T-helper 1 cell treated with Interleukin-12 subunit alpha and Interleukin-12 subunit beta and Interleukin-4 antibody, amounts not matched to agents 30 ng/mL and 1 ng/mL, for 36 hours (primary cell): ENCODE measurements around the gene KRTAP12-4. TPM values are rescaled to one million over a fixed set of nuclear protein-coding genes. Genes with fewer than 3 reads are reported as not detected.
"Not testable (repeated sequence)": the region's sequence is repeated elsewhere in the genome, so short reads cannot be mapped to it uniquely, and the experiment has no call there.

Source experiments
- intact Hi-C: fragments of 100-400 bp; cut with micrococcal nuclease; formaldehyde crosslinking; loops from one replicate; pipeline ENCODE4 v1.15.1; 2024
- total RNA-seq: library from RNA; stranded (reverse); gene quantifications from 2 replicates; pipeline ENCODE4 v1.2.3, GENCODE V29; 2022

KRTAP12-4 gene
- not detected in 2 replicates for total RNA-seq

DNA sequence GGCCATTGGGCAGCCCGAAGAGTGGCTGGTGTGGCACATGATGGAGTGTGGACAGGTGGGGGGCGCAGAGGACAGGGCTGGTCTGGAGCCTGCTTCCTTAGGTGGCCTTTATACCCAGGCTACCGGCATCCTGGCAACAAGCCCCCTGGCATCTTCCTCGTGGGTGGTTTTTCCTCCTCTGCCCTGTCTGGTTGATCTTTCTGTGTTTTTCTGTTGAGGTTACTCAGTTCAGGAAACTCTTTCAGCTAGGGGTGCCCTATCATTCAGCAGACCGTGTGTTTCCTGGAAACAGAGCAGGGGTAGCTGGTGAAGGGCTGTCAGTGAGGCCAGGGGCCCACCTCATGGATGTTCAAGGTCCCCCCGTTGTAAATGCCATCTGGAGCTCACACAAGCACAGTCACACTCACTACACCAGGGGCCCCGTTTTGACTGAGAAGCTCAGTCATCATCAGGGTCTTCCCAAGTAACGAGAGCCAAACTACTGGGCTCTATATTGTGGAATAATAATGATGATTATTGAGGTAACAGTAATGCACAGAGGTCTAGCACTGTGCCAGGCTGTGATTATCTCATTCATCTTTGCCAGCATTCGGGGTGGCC lies at the start of gene KRTAP12-4:
KRTAP12-4 (minus strand) TSS at position 84 of the 600 bp plus-strand sequence; CDS start at position 39, 45 bp downstream.
- intact Hi-C loops: loop anchor here (5.0 to 10.0 kb wide), 2 partner anchors 87 to 150 kb away; partner anchors contain the start of gene UBE2G2

DNA sequence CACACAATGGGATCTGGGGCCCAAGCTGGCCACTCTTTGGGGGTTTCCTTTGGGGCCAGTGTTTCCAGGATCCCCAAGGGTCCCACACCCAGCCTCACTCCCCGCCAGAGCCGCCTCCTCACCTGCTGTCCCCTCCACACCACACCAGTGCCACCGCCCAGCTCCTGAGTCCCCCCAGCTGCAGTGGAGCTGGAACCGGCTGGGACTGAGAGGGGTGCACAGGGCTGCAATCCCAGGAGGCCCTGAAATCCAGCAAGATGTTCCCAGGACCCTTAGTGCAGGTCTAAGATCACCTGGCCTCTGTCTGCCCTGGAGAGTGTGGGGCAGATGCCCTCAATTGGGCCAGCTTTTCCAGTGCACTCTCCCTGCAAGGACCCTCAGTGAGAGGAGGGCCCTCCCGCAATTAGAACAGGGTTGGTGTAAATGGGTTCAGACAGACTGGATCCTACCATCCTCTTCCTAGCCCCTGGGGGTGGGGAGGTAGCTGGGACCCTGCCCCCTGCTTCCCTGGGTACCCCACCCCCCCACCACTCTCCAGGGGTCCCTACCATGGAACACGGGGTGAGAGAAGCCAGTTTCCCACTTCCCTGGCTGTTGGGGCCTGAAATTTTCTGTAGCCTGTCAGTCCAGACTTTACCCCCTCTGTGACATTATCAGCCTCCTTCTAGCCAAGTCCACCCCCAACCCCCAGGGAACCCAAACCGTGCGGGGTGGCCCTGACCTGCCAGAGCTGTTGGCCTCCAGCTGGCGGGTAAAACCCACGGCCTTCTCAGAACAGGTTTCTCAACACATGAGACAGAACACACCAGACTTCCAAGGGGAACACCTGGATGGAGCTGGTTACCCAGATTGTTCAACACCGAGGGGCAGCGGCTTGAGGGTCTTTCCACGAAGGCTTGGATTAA lies 49.5 kb upstream of the KRTAP12-4 start:
- intact Hi-C loops: no loop called here

DNA sequence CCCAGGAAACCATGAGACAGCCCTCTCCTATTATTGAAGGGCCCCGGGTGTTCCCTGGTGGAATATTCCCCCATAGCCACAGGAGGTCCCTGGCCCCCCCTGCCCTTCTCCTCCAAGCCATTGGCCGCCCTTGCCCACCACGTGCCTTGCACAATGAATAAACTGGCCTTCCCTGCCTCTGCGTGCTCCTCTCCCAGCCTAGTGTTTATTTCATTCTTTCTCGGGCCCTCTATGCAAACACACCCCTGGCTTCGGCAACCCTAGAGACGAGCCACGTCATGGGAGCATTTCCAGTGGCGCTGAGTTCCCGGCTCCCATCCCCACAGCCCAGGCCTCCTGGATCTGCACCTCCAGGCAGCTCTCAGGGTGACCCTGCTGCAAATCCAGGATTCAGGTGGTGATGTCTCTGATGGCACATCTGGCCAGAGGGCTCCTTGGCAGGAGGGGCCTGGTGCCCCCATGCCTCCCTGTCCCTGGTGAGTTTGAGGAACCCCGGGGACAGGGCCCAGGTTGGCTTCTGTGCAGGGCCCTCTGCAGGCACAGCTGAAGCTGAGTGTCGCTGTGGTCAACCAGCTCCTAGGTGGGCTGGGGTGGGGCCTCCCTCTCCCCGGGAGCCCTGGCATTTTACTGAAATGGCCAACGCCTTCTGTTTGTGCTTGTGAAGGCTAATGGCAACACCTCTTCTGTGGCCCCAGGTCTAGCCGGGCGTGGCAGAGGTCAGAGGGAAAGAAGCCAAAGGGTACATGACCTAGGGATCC lies 48.7 kb upstream of the KRTAP12-4 start:
- intact Hi-C loops: no loop called here

- intact Hi-C loops: no loop called here
Measured at GRCh38 chr21:44702111-44702972, 47.9 kb upstream of the KRTAP12-4 start.

DNA sequence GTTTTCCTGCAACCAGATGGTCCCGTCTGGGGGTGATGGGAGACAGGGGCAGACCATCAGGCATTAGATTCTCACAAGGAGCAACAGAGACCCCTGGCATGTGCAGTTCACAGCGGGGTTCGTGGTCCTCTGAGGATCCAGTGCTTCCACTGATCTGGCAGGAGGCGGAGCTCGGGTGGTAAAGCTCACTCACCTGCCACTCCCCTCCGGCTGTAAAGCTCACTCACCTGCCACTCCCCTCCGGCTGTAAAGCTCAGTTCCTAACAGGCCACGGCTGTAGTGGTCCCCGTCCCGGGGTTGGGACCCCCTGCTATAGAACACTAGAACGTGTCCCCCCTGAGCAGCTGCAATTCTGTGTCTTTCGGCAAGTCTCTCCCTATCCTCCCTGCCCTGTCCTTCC lies 47.1 kb upstream of the KRTAP12-4 start:
- intact Hi-C loops: no loop called here

DNA sequence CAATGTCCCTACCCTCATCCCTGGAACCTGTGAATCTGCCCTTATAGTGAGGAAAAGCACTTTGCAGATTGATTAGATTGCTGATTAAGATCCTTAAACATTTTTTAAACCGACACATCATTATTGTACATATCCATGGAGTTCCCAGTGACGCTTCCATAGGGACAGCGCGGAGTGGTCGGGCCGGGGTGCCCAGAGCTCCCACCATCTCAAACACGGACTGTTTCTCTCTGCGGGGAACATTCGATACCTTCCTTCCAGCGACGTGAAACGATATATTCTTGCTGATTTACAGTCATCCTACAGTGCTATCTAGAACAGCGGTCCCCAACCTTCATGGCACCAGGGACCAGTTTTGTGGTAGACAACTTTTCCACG lies 46.6 kb upstream of the KRTAP12-4 start:
- intact Hi-C loops: no loop called here

- intact Hi-C loops: no loop called here
Measured at GRCh38 chr21:44700101-44701022, 45.9 kb upstream of the KRTAP12-4 start.

- intact Hi-C loops: no loop called here
Measured at GRCh38 chr21:44699502-44700001, 45.1 kb upstream of the KRTAP12-4 start.

DNA sequence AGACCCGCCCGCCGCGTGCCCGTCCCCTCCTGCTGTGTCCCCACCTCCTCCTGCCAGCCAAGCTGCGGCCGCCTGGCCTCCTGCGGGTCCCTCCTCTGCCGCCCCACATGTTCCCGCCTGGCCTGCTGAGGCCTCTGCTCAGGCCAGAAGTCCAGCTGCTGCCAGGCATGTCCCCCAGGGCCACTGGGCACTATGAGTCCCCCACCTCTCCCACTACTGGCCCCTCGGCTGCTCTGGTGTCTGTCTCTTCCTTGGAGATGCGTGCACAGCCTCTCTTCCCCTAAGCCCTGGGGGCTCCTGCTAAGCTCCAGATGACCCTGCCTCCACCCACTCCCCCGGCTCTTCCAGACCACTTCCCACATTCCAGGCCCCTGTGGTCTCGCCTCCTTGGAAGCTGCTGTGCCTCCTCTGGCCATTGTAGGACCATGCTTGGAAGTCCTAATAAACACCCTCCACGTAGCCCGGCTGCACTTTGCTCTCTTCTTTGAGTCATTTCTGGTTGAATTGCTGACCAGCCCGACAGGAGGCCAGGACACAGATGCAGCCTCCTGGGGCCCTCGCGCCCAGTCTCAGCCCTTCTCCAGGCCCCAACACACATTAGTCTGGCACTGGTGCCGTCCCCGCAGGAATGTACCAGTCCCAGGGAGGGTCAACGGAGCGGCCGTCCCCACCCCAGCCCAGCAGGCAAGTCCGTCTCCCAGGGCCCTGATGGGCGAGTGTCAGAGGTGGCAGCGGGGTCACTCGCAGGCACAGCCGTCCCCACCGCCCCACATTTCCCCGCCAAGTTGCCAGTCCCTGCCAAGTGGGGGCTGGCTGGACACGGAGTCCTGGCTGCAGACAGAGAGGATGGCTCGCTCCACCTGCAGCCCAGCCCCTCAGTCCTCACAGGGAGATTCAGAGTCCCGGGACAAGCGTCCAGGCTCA lies 43.6 kb upstream of the KRTAP12-4 start:
- intact Hi-C loops: no loop called here

DNA sequence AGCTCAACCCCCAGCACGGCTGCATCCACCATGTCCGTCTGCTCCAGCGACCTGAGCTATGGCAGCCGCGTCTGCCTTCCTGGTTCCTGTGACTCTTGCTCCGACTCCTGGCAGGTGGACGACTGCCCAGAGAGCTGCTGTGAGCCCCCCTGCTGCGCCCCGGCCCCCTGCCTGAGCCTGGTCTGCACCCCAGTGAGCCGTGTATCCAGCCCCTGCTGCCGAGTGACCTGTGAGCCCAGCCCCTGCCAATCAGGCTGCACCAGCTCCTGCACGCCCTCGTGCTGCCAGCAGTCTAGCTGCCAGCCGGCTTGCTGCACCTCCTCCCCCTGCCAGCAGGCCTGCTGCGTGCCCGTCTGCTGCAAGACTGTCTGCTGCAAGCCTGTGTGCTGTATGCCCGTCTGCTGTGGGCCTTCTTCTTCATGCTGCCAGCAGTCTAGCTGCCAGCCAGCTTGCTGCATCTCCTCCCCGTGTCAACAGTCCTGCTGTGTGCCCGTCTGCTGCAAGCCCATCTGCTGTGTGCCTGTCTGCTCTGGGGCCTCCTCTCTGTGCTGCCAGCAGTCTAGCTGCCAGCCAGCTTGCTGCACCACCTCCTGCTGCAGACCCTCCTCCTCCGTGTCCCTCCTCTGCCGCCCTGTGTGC lies 42.8 kb upstream of the KRTAP12-4 start, which contains the start of gene KRTAP10-12:
KRTAP10-12 (plus strand) TSS at position 1 of the 639 bp plus-strand sequence; CDS start at position 31, 30 bp downstream.
- intact Hi-C loops: not testable (repeated sequence)

GRCh38 chr21:44696572-44696971 lies 42.1 kb upstream of the KRTAP12-4 start:
- intact Hi-C loops: no loop called here

GRCh38 chr21:44695641-44696040 lies 41.2 kb upstream of the KRTAP12-4 start:
- intact Hi-C loops: no loop called here

DNA sequence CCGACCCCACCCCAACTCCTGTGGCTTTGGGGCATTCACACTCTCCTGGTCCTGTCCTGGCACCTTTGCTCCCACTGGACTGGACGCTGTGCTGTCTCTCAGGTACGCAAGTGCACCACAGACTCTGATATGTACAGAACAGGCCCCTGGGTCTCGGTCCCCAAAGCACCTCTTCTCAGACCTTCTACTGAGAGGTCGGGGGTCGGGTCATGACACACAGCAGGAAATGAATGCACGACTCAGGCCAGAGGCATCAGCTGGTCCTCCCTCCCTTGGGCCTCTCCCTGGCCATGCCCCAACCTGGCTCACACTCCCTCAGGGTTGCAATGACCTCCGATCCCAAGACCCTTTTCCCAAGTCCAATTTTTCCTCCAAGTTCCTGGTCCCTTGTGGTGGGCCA lies 40.7 kb upstream of the KRTAP12-4 start:
- intact Hi-C loops: no loop called here

- intact Hi-C loops: no loop called here
Measured at GRCh38 chr21:44694776-44695175, 40.3 kb upstream of the KRTAP12-4 start.

DNA sequence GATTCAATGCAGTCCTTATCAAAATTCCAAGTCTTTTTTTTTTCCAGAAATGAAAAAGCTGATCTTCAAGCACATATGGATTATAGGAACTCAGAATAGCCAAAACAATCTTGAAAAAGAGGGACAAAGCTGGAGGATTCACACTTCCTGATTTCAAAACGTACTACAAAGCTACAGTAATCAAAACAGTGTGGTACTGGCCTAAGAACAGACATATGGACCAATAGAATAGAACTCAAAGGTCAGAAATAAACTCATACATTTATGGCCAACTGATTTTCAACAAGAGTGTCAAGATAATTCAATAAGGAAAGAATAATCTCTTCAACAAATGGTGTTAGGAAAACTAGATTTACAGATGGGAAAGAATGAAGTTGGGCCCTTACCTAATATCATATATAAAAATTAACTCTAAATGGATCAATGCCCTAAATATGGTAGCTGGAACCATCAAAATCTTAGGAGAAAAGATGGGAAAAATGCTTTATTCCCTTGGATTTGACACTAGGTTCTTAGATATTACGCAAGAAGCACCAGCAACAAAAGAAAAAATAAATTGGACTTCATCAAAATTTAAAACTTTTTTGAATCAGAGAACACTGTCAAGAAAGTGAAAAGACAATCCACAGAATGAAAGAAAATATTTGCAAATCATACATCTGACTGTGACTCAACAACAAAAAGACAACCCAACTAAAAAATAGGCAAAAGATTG lies 38.5 kb upstream of the KRTAP12-4 start:
- intact Hi-C loops: no loop called here

- intact Hi-C loops: no loop called here
Measured at GRCh38 chr21:44691686-44692085, 37.2 kb upstream of the KRTAP12-4 start.

GRCh38 chr21:44689740-44690139 lies 35.3 kb upstream of the KRTAP12-4 start:
- intact Hi-C loops: not testable (repeated sequence)
